HepG2 (cell line): ENCODE measurements around the gene VPS11. TPM values are rescaled to one million over a fixed set of nuclear protein-coding genes. Genes with fewer than 3 reads are reported as not detected.

Source experiments
- CEBPG ChIP-seq: IDR thresholded peaks from 2 replicates; pipeline ENCODE4 v1.6.1; 2016
- FOXA3 ChIP-seq: IDR thresholded peaks from 2 replicates; pipeline ENCODE4 v1.6.1; 2016; ENCODE audit warnings: missing genetic modification reagents, missing compliant biosample characterization
- KMT2B ChIP-seq: IDR thresholded peaks from 2 replicates; pipeline ENCODE4 v1.6.1; 2016; ENCODE audit warnings: missing genetic modification reagents, missing compliant biosample characterization
- MED8 ChIP-seq: sonication (generic); formaldehyde crosslinking; IDR thresholded peaks from 2 replicates; pipeline ENCODE4 v1.8.1; 2023; ENCODE audit warnings: mild to moderate bottlenecking, missing genetic modification reagents; ENCODE audit not compliant: insufficient replicate concordance
- MYC ChIP-seq: sonication (generic); formaldehyde crosslinking; IDR thresholded peaks from 2 replicates; pipeline ENCODE4 v1.9.0; 2021; ENCODE audit warnings: missing genetic modification reagents, borderline replicate concordance
- NFKB2 ChIP-seq: sonication (generic); formaldehyde crosslinking; IDR thresholded peaks from 2 replicates; pipeline ENCODE4 v1.4.0; 2020; ENCODE audit warnings: missing genetic modification reagents, borderline replicate concordance
- PAX8 ChIP-seq: sonication (generic); formaldehyde crosslinking; IDR thresholded peaks from 2 replicates; pipeline ENCODE4 v1.8.0; 2022; ENCODE audit warnings: mild to moderate bottlenecking, missing genetic modification reagents, borderline replicate concordance
- SNAI1 ChIP-seq: sonication (generic); formaldehyde crosslinking; IDR thresholded peaks from 2 replicates; pipeline ENCODE4 v1.5.0; 2020; ENCODE audit warnings: mild to moderate bottlenecking, missing genetic modification reagents, borderline replicate concordance
- SYNCRIP ChIP-seq: fragments of 200-400 bp; formaldehyde crosslinking; IDR thresholded peaks from 2 replicates; pipeline ENCODE4 v1.6.1; 2018; ENCODE audit warnings: mild to moderate bottlenecking, low read depth, low read length; ENCODE audit not compliant: insufficient read depth
- ZNF678 ChIP-seq: sonication (generic); formaldehyde crosslinking; IDR thresholded peaks from 2 replicates; pipeline ENCODE4 v1.4.0; 2020; ENCODE audit warnings: mild to moderate bottlenecking, missing genetic modification reagents
- ZNF713 ChIP-seq: sonication (generic); formaldehyde crosslinking; IDR thresholded peaks from 2 replicates; pipeline ENCODE4 v1.4.0; 2020; ENCODE audit warnings: mild to moderate bottlenecking, missing genetic modification reagents
- polyA plus RNA-seq, 8 experiments: library from polyadenylated mRNA; depleted of rRNA in 3 of 8; stranded (reverse) in 7 of 8; unstranded in 1 of 8; fragments of >200 nt; fragmentation: Illumina TruSeq in 4 of 8; extraction: Trizol in 4 of 8; gene quantifications; 2 replicates each; pipeline versions ENCODE4 v1.2.1 to v1.2.3, GENCODE V29; 2011 to 2016; ENCODE audit warnings: low read depth in 4 of 8, missing spikeins in 1 of 8, mixed read lengths in 1 of 8; ENCODE audit not compliant: insufficient read depth in 1 of 8
- total RNA-seq, 5 experiments: library from RNA; depleted of rRNA; stranded (reverse); fragments of >200 nt; fragmentation: Illumina TruSeq; extraction: Trizol; gene quantifications; 2 replicates each; pipeline ENCODE4 v1.2.3, GENCODE V29; 2016; ENCODE audit warnings: low read depth in 1 of 5
- TF ChIP-seq, protein P1 (sequence below): sonication (generic); formaldehyde crosslinking; IDR thresholded peaks from 2 replicates; pipeline ENCODE4 v1.4.0; 2020; ENCODE audit warnings: missing genetic modification reagents
- TF ChIP-seq, protein P2 (sequence below): sonication (generic); formaldehyde crosslinking; IDR thresholded peaks from 2 replicates; pipeline ENCODE4 v1.5.0; 2020; ENCODE audit warnings: mild to moderate bottlenecking, missing genetic modification reagents, borderline replicate concordance

Gene VPS11
- total and polyA plus RNA-seq, 2 of the 13 experiments (the other 11 are each of a cell fraction or from before 2014, with no cell fraction given), result 13.7 to 21.6 TPM

DNA sequence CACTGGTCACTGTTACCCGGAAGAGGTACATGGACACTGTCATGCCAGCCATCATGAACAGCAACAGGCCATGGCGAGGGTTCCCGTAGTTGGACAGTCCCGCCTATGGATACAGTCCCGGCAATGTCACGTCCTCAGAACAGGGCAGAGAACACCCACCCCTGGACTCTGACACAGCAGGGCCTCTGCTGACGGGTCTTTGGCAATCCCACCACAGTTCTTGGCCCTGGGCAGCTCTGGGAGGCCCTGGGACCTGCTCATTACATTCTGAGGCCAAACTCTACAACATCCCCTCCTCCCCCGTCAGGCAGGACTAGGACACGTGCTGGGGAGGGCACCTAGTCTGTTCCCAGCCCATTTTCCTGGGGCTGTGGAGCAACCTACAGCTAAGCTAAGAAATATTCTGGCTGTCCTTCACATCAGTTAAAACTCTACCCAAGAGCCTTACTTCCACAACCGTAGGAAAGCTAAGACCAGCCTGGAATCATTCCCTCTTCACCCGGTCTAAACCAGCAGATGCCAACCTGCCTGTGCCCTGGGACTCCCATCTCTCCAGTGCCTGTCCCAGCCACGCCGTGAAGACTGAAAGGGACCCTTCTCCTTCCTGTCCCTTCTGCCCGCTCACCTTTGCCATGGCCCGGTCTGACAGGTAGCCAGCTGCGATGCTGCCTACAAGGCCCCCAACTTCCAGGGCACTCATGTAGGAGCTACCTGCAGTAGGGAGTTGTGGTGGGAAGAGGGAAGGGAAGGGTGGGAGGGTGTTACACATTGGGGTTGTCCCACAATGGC is 41.4 kb upstream of the VPS11 start (continued):
- TF ChIP-seq, protein P1, sequence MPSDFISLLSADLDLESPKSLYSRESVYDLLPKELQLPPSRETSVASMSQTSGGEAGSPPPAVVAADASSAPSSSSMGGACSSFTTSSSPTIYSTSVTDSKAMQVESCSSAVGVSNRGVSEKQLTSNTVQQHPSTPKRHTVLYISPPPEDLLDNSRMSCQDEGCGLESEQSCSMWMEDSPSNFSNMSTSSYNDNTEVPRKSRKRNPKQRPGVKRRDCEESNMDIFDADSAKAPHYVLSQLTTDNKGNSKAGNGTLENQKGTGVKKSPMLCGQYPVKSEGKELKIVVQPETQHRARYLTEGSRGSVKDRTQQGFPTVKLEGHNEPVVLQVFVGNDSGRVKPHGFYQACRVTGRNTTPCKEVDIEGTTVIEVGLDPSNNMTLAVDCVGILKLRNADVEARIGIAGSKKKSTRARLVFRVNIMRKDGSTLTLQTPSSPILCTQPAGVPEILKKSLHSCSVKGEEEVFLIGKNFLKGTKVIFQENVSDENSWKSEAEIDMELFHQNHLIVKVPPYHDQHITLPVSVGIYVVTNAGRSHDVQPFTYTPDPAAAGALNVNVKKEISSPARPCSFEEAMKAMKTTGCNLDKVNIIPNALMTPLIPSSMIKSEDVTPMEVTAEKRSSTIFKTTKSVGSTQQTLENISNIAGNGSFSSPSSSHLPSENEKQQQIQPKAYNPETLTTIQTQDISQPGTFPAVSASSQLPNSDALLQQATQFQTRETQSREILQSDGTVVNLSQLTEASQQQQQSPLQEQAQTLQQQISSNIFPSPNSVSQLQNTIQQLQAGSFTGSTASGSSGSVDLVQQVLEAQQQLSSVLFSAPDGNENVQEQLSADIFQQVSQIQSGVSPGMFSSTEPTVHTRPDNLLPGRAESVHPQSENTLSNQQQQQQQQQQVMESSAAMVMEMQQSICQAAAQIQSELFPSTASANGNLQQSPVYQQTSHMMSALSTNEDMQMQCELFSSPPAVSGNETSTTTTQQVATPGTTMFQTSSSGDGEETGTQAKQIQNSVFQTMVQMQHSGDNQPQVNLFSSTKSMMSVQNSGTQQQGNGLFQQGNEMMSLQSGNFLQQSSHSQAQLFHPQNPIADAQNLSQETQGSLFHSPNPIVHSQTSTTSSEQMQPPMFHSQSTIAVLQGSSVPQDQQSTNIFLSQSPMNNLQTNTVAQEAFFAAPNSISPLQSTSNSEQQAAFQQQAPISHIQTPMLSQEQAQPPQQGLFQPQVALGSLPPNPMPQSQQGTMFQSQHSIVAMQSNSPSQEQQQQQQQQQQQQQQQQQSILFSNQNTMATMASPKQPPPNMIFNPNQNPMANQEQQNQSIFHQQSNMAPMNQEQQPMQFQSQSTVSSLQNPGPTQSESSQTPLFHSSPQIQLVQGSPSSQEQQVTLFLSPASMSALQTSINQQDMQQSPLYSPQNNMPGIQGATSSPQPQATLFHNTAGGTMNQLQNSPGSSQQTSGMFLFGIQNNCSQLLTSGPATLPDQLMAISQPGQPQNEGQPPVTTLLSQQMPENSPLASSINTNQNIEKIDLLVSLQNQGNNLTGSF (CRISPR knock-in tag), result no peak
- TF ChIP-seq NFKB2 (CRISPR knock-in tag) (peak; percentile 33; the same call in 1 of the 2 replicates), ZNF678 (CRISPR knock-in tag) (no peak), KMT2B (no peak), SNAI1 (CRISPR knock-in tag) (no peak), CEBPG (peak; percentile 37), PAX8 (no peak), SYNCRIP (no peak), MED8 (CRISPR knock-in tag) (no peak), MYC (peak; percentile 69; the same call in 1 of the 2 replicates), FOXA3 (CRISPR knock-in tag) (no peak), ZNF713 (CRISPR knock-in tag) (0 out of 2 replicates have a peak, but pooled peaks have one; percentile 42)
- TF ChIP-seq, protein P2, sequence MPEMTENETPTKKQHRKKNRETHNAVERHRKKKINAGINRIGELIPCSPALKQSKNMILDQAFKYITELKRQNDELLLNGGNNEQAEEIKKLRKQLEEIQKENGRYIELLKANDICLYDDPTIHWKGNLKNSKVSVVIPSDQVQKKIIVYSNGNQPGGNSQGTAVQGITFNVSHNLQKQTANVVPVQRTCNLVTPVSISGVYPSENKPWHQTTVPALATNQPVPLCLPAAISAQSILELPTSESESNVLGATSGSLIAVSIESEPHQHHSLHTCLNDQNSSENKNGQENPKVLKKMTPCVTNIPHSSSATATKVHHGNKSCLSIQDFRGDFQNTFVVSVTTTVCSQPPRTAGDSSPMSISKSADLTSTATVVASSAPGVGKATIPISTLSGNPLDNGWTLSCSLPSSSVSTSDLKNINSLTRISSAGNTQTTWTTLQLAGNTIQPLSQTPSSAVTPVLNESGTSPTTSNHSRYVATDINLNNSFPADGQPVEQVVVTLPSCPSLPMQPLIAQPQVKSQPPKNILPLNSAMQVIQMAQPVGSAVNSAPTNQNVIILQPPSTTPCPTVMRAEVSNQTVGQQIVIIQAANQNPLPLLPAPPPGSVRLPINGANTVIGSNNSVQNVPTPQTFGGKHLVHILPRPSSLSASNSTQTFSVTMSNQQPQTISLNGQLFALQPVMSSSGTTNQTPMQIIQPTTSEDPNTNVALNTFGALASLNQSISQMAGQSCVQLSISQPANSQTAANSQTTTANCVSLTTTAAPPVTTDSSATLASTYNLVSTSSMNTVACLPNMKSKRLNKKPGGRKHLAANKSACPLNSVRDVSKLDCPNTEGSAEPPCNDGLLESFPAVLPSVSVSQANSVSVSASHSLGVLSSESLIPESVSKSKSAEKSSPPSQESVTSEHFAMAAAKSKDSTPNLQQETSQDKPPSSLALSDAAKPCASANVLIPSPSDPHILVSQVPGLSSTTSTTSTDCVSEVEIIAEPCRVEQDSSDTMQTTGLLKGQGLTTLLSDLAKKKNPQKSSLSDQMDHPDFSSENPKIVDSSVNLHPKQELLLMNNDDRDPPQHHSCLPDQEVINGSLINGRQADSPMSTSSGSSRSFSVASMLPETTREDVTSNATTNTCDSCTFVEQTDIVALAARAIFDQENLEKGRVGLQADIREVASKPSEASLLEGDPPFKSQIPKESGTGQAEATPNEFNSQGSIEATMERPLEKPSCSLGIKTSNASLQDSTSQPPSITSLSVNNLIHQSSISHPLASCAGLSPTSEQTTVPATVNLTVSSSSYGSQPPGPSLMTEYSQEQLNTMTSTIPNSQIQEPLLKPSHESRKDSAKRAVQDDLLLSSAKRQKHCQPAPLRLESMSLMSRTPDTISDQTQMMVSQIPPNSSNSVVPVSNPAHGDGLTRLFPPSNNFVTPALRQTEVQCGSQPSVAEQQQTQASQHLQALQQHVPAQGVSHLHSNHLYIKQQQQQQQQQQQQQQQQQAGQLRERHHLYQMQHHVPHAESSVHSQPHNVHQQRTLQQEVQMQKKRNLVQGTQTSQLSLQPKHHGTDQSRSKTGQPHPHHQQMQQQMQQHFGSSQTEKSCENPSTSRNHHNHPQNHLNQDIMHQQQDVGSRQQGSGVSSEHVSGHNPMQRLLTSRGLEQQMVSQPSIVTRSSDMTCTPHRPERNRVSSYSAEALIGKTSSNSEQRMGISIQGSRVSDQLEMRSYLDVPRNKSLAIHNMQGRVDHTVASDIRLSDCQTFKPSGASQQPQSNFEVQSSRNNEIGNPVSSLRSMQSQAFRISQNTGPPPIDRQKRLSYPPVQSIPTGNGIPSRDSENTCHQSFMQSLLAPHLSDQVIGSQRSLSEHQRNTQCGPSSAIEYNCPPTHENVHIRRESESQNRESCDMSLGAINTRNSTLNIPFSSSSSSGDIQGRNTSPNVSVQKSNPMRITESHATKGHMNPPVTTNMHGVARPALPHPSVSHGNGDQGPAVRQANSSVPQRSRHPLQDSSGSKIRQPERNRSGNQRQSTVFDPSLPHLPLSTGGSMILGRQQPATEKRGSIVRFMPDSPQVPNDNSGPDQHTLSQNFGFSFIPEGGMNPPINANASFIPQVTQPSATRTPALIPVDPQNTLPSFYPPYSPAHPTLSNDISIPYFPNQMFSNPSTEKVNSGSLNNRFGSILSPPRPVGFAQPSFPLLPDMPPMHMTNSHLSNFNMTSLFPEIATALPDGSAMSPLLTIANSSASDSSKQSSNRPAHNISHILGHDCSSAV (CRISPR knock-in tag), result 0 out of 2 replicates have a peak, but pooled peaks have one; percentile 34
